ENCODE measurements around the gene FUOM. TPM values are rescaled to one million over a fixed set of nuclear protein-coding genes. Genes with fewer than 3 reads are reported as not detected.
"Not testable (repeated sequence)": the region's sequence is repeated elsewhere in the genome, so short reads cannot be mapped to it uniquely, and the experiment has no call there.

Gene FUOM
- total RNA-seq, 1 experiment from 2014 or later = 30.2 TPM

GRCh38 chr10:133391249-133391635 is 33.4 kb upstream of the FUOM start:
- DNase-seq (ENCODE audit: low read depth, low spot score) = no peak
- in situ Hi-C loops (cut with HindIII; ENCODE audit: low pct_unique_long_range_greater_than_20kb, low sequenced_read_pairs) = no loop called here

DNA sequence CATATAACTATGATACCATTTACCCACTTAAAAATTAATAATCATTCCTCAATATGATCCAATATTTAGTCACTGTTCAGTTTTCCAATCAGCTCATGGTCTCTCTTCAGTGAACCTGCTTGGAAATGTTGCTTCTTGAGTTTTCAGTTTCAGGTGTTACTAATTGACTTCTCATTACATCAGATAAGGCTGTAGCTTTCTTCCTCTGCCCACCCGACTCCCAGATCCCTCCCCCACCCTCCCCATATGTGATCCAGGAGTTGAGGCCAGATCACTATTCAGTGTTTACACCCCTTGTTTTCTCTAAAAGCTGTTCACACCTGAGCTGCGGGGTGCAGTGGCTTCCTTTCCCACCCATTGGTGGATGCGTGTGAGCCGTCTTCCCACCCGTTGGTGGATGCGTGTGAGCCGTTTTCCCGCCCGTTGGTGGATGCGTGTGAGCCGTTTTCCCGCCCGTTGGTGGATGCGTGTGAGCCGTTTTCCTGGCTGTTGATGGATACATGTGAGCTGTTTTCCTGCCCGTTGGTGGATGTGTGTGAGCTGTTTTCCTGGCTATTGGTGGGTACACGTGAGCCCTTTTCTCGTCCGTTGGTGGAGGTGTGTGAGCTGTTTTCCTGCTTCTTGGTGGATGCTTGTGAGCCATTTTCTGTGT is 32.9 kb upstream of the FUOM start:
- DNase-seq (ENCODE audit: low read depth, low spot score) = no peak
- in situ Hi-C loops (cut with HindIII; ENCODE audit: low pct_unique_long_range_greater_than_20kb, low sequenced_read_pairs) = no loop called here

DNA sequence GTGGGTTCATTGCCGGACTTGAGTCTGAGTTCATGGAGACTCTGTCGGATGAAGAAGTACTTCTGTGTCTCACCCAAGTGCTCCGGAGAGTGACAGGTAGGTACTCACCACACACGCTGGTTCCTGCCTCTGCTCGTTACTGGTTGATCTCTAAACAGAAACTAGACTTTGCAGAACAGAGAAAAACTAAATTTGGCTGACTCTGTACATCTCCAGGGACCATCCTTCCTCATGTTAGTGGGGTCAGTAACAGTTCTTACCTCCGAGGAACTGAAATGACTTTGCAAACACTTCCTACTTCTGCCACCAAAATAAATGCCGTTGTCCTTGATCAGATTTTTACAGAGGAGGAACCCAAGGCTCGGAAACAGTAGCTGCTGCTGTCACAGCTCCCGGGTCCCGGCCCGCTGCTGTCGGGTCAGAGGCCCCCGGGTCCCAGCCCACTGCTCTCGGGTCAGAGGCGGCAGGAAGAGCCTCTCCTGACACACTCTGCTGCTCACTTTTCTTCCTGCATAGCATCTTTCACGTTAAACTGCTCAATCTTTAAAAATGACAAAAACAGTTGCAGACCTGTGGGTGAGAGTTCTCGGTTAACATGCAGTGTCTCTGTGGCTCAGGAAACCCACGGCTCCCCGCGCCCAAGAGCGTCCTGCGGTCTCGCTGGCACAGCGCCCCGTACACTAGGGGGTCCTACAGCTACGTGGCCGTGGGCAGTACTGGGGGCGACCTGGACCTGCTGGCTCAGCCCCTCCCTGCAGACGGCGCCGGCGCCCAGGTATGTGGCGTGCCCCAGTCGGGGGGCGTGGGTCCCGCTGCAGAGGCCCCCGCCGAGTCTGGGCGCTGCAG is 31.4 kb upstream of the FUOM start:
- no peak for DNase-seq (ENCODE audit: low read depth, low spot score)

DNA sequence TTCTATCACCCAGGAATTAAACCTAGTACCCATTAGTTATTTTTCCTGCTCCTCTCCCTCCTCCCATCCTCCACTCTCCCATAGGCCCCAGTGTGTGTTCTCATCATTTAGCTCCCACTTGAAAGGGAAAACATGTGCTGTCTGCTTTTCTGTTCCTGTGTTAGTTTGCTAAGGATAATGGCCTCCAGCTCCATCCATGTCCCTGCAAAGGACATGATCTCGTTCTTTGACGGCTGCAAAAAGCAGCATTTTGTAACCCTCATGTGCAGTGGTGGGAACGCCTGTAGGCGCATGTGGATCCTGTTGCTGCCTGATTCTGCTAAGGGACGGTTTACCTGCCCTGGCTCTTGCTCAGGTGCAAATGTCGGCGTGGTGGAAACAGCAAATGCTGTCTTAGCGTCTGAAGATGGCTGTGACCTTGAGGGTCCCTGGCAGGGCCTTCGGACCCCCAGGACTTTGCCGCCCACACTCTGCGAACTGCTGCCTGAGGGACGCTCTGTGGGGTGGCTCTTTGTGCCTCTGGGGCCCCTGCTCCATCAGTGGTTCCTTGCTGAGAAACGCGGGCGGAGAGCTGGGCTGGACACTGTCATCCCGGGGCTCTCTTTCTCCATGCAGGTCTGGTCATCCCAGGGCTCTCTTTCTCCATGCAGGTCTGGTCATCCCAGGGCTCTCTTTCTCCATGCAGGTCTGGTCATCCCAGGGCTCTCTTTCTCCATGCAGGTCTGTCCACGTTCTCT is 30.6 kb upstream of the FUOM start:
- in situ Hi-C loops (cut with HindIII; ENCODE audit: low pct_unique_long_range_greater_than_20kb, low sequenced_read_pairs) = no loop called here
- peak; percentile 10 for DNase-seq (ENCODE audit: low read depth, low spot score)

More for the DNA sequence above, 31.4 kb upstream of the FUOM start:
- in situ Hi-C loops (cut with HindIII; ENCODE audit: low pct_unique_long_range_greater_than_20kb, low sequenced_read_pairs) = no loop called here

DNA sequence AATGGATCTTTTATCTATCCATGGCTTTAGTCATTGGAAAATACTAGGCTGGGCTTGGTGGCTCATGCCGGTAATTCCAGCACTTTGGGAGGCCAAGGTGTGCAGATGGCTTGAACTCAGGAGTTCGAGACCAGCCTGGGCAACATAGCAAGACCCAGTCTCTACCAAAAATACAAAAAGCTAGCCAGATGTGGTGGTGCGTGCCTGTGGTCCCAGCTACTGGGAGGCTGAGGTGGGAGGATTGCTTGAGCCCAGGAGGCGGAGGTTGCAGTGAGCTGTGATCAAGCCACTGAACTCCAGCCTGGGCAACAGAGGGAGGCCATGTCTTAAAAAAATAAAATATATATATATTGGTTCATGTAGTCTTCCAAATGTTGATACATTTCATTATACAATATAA is 29.1 kb upstream of the FUOM start:
- in situ Hi-C loops (cut with HindIII; ENCODE audit: low pct_unique_long_range_greater_than_20kb, low sequenced_read_pairs); DNase-seq (ENCODE audit: low read depth, low spot score): not testable (repeated sequence)

- in situ Hi-C loops (cut with HindIII; ENCODE audit: low pct_unique_long_range_greater_than_20kb, low sequenced_read_pairs) = no loop called here
- no peak for DNase-seq (ENCODE audit: low read depth, low spot score)
Measured at GRCh38 chr10:133385214-133385613, 27.4 kb upstream of the FUOM start.

DNA sequence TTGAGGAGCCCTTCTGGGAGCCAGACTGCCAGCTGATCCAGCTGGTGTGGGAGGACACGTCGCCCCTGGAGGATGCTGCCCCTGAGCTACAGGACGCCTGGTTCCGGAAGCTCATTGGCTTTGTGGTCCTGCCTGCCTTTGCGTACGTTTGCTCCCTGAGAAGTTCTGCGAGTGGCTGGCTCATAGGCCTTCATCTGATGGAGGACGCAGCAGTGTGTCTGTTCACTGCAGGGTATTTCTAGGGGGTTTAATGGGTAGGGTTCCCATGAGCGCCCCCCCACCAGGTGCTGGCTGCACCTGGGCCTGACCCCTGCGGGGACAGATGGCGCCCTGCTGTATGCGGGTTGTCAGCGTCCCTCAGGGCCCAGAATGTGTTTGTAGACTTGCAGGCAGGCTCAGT is 26.3 kb upstream of the FUOM start:
- no peak for DNase-seq (ENCODE audit: low read depth, low spot score)
- in situ Hi-C loops (cut with HindIII; ENCODE audit: low pct_unique_long_range_greater_than_20kb, low sequenced_read_pairs) = no loop called here

DNA sequence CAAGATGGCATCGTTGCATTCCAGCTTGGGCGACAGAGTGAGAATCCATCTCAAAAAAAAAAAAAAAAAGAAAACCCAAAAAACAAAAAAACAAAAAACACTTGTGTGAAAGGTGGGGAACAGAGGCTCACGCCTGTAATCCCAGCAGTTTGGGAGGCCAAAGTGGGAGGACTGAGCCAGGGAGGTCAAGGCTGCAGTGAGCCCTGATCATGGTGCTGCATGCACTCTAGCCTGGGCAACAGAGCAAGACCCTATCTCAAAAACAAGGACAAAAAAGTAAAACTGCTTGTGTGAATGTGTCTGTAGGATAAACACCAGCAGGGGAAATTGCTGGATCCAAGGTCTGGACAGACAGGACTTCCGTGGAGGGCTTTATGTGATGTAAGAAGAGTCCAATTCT is 25.7 kb upstream of the FUOM start:
- DNase-seq (ENCODE audit: low read depth, low spot score) = no peak
- in situ Hi-C loops (cut with HindIII; ENCODE audit: low pct_unique_long_range_greater_than_20kb, low sequenced_read_pairs) = no loop called here

DNA sequence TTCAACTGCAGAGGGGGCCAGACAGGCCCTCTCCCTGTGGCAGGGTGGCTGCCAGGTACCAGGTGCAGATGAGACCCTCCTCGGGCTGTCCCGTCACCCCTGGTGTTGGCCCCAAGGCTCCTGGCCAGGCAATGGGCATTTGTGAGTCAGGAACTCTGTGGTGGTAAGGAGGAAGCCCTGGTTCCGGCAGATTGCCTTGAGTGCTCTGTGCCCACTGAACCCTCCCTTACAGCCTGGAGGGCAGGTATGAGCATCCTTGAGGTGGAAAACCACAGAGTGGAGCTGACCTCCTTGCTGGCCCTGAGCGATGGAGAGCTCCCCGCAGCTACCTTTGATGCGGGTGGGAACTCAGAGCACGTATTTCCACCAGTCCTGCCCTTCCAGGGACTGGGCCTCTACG is 23.2 kb upstream of the FUOM start:
- in situ Hi-C loops (cut with HindIII; ENCODE audit: low pct_unique_long_range_greater_than_20kb, low sequenced_read_pairs) = no loop called here
- no peak for DNase-seq (ENCODE audit: low read depth, low spot score)

DNA sequence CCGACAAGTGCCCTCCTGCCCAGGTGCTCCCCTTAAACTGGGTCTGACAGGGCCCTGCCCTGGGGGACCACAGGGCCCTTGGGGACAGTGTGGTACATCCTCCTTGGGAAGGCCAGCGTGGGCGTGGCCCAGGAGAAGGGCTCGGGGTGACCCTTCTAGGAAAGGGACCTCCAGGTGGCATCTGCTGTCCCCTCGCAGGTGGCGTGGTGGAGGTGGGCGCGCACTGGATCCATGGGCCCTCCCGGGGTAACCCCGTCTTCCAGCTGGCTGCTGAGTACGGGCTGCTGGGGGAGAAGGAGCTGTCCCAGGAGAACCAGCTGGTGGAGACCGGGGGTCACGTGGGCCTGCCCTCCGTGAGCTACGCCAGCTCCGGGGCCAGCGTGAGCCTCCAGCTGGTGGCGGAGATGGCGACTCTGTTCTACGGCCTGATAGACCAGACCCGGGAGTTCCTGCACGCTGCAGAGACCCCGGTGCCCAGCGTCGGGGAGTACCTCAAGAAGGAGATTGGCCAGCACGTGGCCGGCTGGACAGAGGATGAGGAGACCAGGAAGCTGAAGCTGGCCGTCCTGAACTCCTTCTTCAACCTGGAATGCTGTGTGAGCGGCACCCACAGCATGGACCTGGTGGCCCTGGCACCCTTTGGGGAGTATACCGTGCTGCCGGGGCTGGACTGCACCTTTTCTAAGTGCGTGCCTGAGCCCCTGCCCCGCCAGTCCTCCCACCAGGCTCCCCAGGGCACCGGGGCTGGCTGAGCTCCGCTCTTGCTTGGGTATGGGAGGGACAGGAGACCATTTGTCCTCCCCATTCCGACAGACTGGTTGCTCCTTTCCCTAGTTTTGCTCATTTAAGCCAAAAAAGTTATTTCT is 22.2 kb upstream of the FUOM start:
- no peak for DNase-seq (ENCODE audit: low read depth, low spot score)
- in situ Hi-C loops (cut with HindIII; ENCODE audit: low pct_unique_long_range_greater_than_20kb, low sequenced_read_pairs) = no loop called here

GRCh38 chr10:133379152-133379800 is 21.5 kb upstream of the FUOM start, which contains the start of gene PAOX:
Gene PAOX (plus strand): TSS chr10:133379262. CDS start chr10:133379317, 55 bp downstream.
- in situ Hi-C loops (cut with HindIII; ENCODE audit: low pct_unique_long_range_greater_than_20kb, low sequenced_read_pairs) = no loop called here
- DNase-seq (ENCODE audit: low read depth, low spot score) = peak; percentile 18

DNA sequence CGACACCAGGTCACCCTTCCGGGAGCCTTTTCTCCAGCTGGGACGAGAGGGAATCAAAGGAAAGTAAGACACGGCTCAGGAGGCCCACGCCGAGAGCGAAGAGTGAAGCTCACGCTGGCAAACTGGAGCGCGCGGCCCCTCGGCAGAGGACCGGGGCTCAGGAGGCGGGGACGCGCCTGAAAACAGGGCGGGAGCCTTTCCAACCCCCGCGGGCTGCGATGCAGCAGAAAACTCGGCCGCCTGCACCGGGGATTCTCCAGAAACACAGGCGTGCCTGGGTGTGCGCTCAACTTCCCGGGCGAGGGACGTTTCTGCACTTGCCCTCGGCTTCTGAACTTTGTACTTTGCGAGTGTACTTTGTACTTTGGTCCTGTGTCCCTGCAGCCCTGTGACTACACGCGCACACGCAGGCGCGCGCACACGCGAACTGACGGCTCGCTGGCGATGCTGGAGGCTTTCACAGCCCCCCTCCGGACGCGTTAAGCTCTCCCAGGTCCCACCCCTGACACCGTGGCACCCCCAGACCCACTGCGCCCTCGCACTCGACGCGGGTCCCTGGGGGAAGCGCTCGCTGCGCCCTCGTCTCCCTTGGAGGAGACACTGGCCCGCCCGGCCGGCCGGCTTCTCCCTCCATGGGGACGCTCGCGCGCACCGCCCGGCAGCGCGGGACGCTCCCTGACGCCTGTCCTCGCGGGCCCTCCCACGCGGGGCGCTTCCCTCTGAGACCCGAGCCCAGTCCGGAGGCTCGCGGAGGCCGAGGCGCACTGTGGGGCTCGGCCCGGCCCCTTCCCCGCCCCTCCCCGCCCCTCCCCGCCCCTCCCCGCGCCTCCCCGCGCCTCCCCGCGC is 20.7 kb upstream of the FUOM start:
- peak; percentile 20 for DNase-seq (ENCODE audit: low read depth, low spot score)
- in situ Hi-C loops (cut with HindIII; ENCODE audit: low pct_unique_long_range_greater_than_20kb, low sequenced_read_pairs) = no loop called here

GRCh38 chr10:133377818-133378250 is 20.0 kb upstream of the FUOM start:
- DNase-seq (ENCODE audit: low read depth, low spot score) = no peak
- in situ Hi-C loops (cut with HindIII; ENCODE audit: low pct_unique_long_range_greater_than_20kb, low sequenced_read_pairs) = no loop called here

GRCh38 chr10:133377025-133377817 is 19.4 kb upstream of the FUOM start:
- in situ Hi-C loops (cut with HindIII; ENCODE audit: low pct_unique_long_range_greater_than_20kb, low sequenced_read_pairs) = no loop called here
- no peak for DNase-seq (ENCODE audit: low read depth, low spot score)

- DNase-seq (ENCODE audit: low read depth, low spot score); in situ Hi-C loops (cut with HindIII; ENCODE audit: low pct_unique_long_range_greater_than_20kb, low sequenced_read_pairs): not testable (repeated sequence)
Measured at GRCh38 chr10:133376183-133376582, 18.4 kb upstream of the FUOM start.
